WTC11 (cell line): ENCODE results near the gene GRM8. TPM values are rescaled to one million over a fixed set of nuclear protein-coding genes. Genes with fewer than 3 reads are reported as not detected.

Source experiments
- ATAC-seq: fragments of 200-7000 bp; cut with Tn5 transposase; 2 replicates; pipeline ENCODE4 v1.10.0; 2021; ENCODE audit warnings: mild to moderate bottlenecking, moderate library complexity
- CTCF ChIA-PET: fragments of 300-600 bp; sonication (Branson Sonifier 250); formaldehyde crosslinking; loops from one replicate; lab custom pipeline; 2021; ENCODE audit warnings: antibody characterized with exemption; lab: Charles Lee
- POLR2A ChIA-PET: fragments of 350-600 bp; sonication (Branson Sonifier 250); formaldehyde crosslinking; loops from one replicate; lab custom pipeline; 2021; ENCODE audit warnings: antibody characterized with exemption; lab: Charles Lee
- DNase-seq: peaks from one replicate; pipeline ENCODE4 v3.0.0; 2021; ENCODE audit warnings: low spot score
- H3K27ac Mint-ChIP-seq: 2 replicates; pipeline ENCODE4 v1.8.0; 2021; ENCODE audit warnings: mixed read lengths
- H3K27me3 Mint-ChIP-seq: 2 replicates; pipeline ENCODE4 v1.8.0; 2021; ENCODE audit warnings: low read depth, mild to moderate bottlenecking, moderate library complexity, mixed read lengths
- H3K36me3 Mint-ChIP-seq: 2 replicates; pipeline ENCODE4 v1.8.0; 2021; ENCODE audit warnings: mixed read lengths
- H3K4me1 Mint-ChIP-seq: 2 replicates; pipeline ENCODE4 v1.8.0; 2022; ENCODE audit warnings: mixed read lengths
- H3K4me3 Mint-ChIP-seq: 2 replicates; pipeline ENCODE4 v1.8.0; 2021; ENCODE audit warnings: mild to moderate bottlenecking, moderate library complexity, mixed read lengths
- H3K9me3 Mint-ChIP-seq: 2 replicates; pipeline ENCODE4 v1.8.0; 2021; ENCODE audit warnings: mixed read lengths
- CREM ChIP-seq: sonication (generic); formaldehyde crosslinking; IDR thresholded peaks from 2 replicates; pipeline ENCODE4 v1.8.1; 2022; ENCODE audit warnings: mild to moderate bottlenecking, missing genetic modification reagents, moderate library complexity
- E2F5 ChIP-seq: sonication (generic); formaldehyde crosslinking; IDR thresholded peaks from 2 replicates; pipeline ENCODE4 v1.8.1; 2022; ENCODE audit warnings: mild to moderate bottlenecking, moderate library complexity, missing genetic modification reagents
- HMGXB4 ChIP-seq: sonication (generic); formaldehyde crosslinking; IDR thresholded peaks from 2 replicates; pipeline ENCODE4 v1.8.1; 2023; ENCODE audit warnings: mild to moderate bottlenecking, moderate library complexity, missing genetic modification reagents
- MXD4 ChIP-seq: fragments of 250-450 bp; sonication (Bioruptor Pico); IDR thresholded peaks from 2 replicates; pipeline ENCODE4 v1.8.0; 2021; ENCODE audit warnings: mild to moderate bottlenecking, moderate library complexity, borderline replicate concordance
- ZBTB21 ChIP-seq: sonication (generic); formaldehyde crosslinking; IDR thresholded peaks from 2 replicates; pipeline ENCODE4 v1.8.1; 2023; ENCODE audit warnings: mild to moderate bottlenecking, missing genetic modification reagents, borderline replicate concordance
- ZNF121 ChIP-seq: sonication (generic); formaldehyde crosslinking; IDR thresholded peaks from 2 replicates; pipeline ENCODE4 v1.8.0; 2023; ENCODE audit warnings: missing genetic modification reagents
- ZNF423 ChIP-seq: fragments of 250-450 bp; sonication (Bioruptor Pico); IDR thresholded peaks from 2 replicates; pipeline ENCODE4 v2.1.2; 2022; ENCODE audit warnings: mild to moderate bottlenecking, moderate library complexity
- ZNF532 ChIP-seq: fragments of 250-450 bp; sonication (Bioruptor Pico); IDR thresholded peaks from 2 replicates; pipeline ENCODE4 v1.9.0; 2021; ENCODE audit warnings: mild to moderate bottlenecking, borderline replicate concordance
- total RNA-seq: library from RNA; stranded (reverse); gene quantifications from 3 replicates; pipeline ENCODE4 v1.2.3, GENCODE V29; 2021
- TF ChIP-seq, protein P1 (sequence below): sonication (generic); formaldehyde crosslinking; IDR thresholded peaks from 2 replicates; pipeline ENCODE4 v1.8.0; 2022; ENCODE audit warnings: mild to moderate bottlenecking, missing genetic modification reagents
- TF ChIP-seq, protein P2 (sequence below): sonication (generic); formaldehyde crosslinking; IDR thresholded peaks from 2 replicates; pipeline ENCODE4 v1.8.1; 2023; ENCODE audit warnings: mild to moderate bottlenecking, missing genetic modification reagents, moderate library complexity
- TF ChIP-seq, protein P3 (sequence below): sonication (generic); formaldehyde crosslinking; IDR thresholded peaks from 2 replicates; pipeline ENCODE4 v1.8.1; 2023; ENCODE audit warnings: mild to moderate bottlenecking, missing genetic modification reagents, moderate library complexity

GRM8 gene
- total RNA-seq, 1 experiment from 2014 or later: 2.3 TPM

DNA sequence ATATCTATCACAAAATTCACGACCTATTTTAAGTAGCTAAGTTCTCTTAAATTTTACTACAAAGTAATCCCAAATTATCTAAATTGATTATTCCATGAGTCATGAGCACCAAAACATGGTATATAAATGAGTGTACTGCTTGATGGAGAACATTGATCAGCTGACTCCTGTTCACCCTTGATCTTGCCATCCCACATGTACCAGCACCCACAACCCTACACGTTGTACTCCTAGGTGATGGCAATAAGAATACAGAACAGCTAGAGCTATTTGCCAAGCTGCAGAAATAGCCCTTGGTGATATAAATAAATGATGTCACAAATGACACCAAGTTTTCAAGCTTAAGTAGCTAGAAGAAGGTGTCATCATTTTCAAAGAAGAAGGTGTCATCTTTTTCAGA, 235.5 kb downstream of the GRM8 start (continued):
- TF ChIP-seq E2F5 (CRISPR knock-in tag) (no peak), HMGXB4 (CRISPR knock-in tag) (no peak), ZBTB21 (no peak)
- TF ChIP-seq, protein P1, sequence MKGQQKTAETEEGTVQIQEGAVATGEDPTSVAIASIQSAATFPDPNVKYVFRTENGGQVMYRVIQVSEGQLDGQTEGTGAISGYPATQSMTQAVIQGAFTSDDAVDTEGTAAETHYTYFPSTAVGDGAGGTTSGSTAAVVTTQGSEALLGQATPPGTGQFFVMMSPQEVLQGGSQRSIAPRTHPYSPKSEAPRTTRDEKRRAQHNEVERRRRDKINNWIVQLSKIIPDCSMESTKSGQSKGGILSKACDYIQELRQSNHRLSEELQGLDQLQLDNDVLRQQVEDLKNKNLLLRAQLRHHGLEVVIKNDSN (CRISPR knock-in tag): no peak

GRCh38 chr7:127000725-127001124, 252.0 kb downstream of the GRM8 start:
- DNase-seq (no peak), ATAC-seq (no peak)
- CTCF ChIA-PET: no interaction called here
- no peak for TF ChIP-seq ZNF121 (CRISPR knock-in tag)
- H3K27me3 Mint-ChIP-seq: peaks cover 5% of the 10 kb centered on the region; the same call in 1 of the 2 replicates
- H3K4me3 Mint-ChIP-seq: no peak overlapping the region
- peaks cover 2% of the 10 kb centered on the region; the same call in 1 of the 2 replicates for H3K4me1 Mint-ChIP-seq
- no peak overlapping the region for H3K27ac Mint-ChIP-seq
- POLR2A ChIA-PET: no interaction called here
- no peaks in the 10 kb centered on the region for H3K9me3 Mint-ChIP-seq
- H3K36me3 Mint-ChIP-seq: no peaks in the 10 kb centered on the region

DNA sequence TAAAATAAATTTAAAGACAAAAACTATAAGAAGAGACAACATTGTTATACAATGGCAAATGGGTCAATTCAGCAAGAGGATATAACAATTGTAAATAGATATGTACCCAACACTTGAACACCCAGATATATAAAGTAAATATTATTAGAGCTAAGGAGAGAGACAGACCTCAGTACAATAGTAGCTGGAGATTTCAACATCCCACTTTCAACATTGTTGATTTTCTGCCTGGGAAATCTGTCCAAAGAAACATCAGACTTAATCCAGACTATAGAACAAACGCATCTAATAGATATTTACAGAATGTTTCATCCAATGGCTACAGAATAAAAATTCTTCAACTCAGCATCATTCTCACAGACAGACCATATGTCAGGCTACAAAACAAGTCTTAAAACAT, 256.1 kb downstream of the GRM8 start:
- no peak for DNase-seq
- CTCF ChIA-PET: no interaction called here
- no peak overlapping the region for H3K4me3 Mint-ChIP-seq

More for the DNA sequence above, 256.1 kb downstream of the GRM8 start:
- Mint-ChIP-seq H3K9me3 (no peaks in the 10 kb centered on the region), H3K27me3 (no peaks in the 10 kb centered on the region), H3K27ac (no peak overlapping the region), H3K36me3 (no peaks in the 10 kb centered on the region), H3K4me1 (no peaks in the 10 kb centered on the region)
- TF ChIP-seq MXD4: no peak
- TF ChIP-seq ZBTB21: no peak
- TF ChIP-seq ZNF532: no peak
- TF ChIP-seq, protein P2, sequence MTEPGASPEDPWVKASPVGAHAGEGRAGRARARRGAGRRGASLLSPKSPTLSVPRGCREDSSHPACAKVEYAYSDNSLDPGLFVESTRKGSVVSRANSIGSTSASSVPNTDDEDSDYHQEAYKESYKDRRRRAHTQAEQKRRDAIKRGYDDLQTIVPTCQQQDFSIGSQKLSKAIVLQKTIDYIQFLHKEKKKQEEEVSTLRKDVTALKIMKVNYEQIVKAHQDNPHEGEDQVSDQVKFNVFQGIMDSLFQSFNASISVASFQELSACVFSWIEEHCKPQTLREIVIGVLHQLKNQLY (CRISPR knock-in tag): no peak
- TF ChIP-seq, protein P3, sequence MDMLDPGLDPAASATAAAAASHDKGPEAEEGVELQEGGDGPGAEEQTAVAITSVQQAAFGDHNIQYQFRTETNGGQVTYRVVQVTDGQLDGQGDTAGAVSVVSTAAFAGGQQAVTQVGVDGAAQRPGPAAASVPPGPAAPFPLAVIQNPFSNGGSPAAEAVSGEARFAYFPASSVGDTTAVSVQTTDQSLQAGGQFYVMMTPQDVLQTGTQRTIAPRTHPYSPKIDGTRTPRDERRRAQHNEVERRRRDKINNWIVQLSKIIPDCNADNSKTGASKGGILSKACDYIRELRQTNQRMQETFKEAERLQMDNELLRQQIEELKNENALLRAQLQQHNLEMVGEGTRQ (CRISPR knock-in tag): no peak
- no peak for TF ChIP-seq ZNF423 (CRISPR knock-in tag)
- no peak for TF ChIP-seq CREM (CRISPR knock-in tag)
- no peak for ATAC-seq
- POLR2A ChIA-PET: no interaction called here
